ENCODE data around the gene OR56A5. TPM values are rescaled to one million over a fixed set of nuclear protein-coding genes. Genes with fewer than 3 reads are reported as not detected.

Gene OR56A5
- not detected for total RNA-seq
- not detected for polyA plus RNA-seq
- long read RNA-seq, donor 1, result 0 reads
- long read RNA-seq, donor 2, result 0 reads
- long read RNA-seq, donor 3, result 0 reads
- long read RNA-seq, donor 4, result 0 reads
- long read RNA-seq, donor 5, result 0 reads
- long read RNA-seq, donor 6, result 0 reads
- long read RNA-seq, donor 7, result 0 reads
- long read RNA-seq, donor 8, result 0 reads
- long read RNA-seq, donor 9, result 0 reads
- long read RNA-seq, donor 10, result 0 reads

DNA sequence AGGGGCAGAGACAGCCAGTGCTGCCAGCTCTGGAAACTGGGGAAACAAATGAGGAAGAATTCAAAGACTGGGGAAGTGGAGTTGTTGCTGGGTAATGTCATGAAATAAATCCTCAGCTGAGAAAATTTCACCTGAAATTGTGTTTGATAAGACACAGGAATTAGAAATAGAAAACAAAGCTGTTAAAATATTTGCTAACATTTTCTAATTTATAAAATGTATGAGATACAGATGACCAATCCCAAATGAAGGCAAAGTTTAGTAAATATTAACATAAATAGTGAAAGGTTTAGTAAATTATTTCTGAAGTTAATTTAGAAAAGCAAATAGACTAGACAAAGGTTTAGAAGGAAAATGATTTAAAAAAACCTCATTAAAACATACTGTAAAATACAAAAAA is at the start of gene OR56A5:
TSS of gene OR56A5 (minus strand) at position 101 of the 400 bp plus-strand sequence. CDS start at position 101, 0 bp downstream.
- Histone ChIP-seq H3K4me1 (ENCODE audit: control insufficient read depth in 2 of 2, insufficient read depth in 2 of 2, low read length in 2 of 2) (no peaks in the 10 kb centered on the region), H3K27me3 (ENCODE audit: control insufficient read depth in 2 of 2, insufficient read depth in 1 of 2, low read length in 1 of 2) (no peaks in the 10 kb centered on the region), H3K4me3 (ENCODE audit: low read length in 2 of 2) (no peak within 1 kb of the TSS), H3K9me3 (ENCODE audit: control insufficient read depth in 2 of 2, insufficient read depth in 1 of 2, low read length in 1 of 2) (peaks cover 0 to 5% of the 10 kb centered on the region in 2 donors), H3K36me3 (ENCODE audit: control insufficient read depth in 2 of 2, insufficient read depth in 2 of 2, low read length in 1 of 2) (no peaks in the 10 kb centered on the region), H3K27ac (ENCODE audit: low read depth in 1 of 2, low read length in 1 of 2) (no peak within 1 kb of the TSS)
- DNase-seq (ENCODE audit: low read depth in 6 of 9, low spot score in 9 of 9), result no peak

DNA sequence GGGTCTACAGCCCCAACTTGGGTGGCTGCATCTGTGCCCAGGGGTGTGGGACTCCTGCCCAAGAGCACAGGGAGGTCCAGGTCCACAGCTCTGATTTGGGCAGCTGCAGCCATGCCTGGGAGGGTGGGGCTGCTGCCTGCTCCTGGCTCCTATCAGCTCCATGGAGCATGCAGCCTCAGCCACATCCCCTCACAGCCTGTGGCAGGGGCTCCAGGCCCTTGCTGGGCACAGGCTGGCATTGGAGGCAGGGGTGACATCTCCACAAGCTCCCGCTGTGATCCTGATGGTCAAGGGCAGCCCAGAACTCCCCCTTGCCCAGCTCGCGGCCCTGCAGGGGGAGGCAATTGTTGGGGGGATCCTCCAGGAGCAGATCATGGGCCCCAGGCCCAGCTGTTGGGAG is 44.7 kb upstream of the OR56A5 start:
- 80% methylated on average over 3 of the region's 3 CpGs for WGBS
- H3K9me3 ChIP-seq (ENCODE audit: control insufficient read depth in 2 of 2, insufficient read depth in 1 of 2, low read length in 1 of 2), result no peaks in the 10 kb centered on the region

GRCh38 chr11:6012035-6012668 is 43.9 kb upstream of the OR56A5 start:
- Histone ChIP-seq H3K4me3 (ENCODE audit: low read length in 2 of 2) (no peak overlapping the region), H3K36me3 (ENCODE audit: control insufficient read depth in 2 of 2, insufficient read depth in 2 of 2, low read length in 1 of 2) (no peaks in the 10 kb centered on the region), H3K4me1 (ENCODE audit: control insufficient read depth in 2 of 2, insufficient read depth in 2 of 2, low read length in 2 of 2) (no peaks in the 10 kb centered on the region), H3K9me3 (ENCODE audit: control insufficient read depth in 2 of 2, insufficient read depth in 1 of 2, low read length in 1 of 2) (no peaks in the 10 kb centered on the region), H3K27me3 (ENCODE audit: control insufficient read depth in 2 of 2, insufficient read depth in 1 of 2, low read length in 1 of 2) (no peaks in the 10 kb centered on the region), H3K27ac (ENCODE audit: low read depth in 1 of 2, low read length in 1 of 2) (no peak overlapping the region)
- DNase-seq (ENCODE audit: low read depth in 6 of 9, low spot score in 9 of 9), result no peak
- 89% methylated on average over 4 of the region's 4 CpGs for WGBS

More for the DNA sequence above, 44.7 kb upstream of the OR56A5 start:
- Histone ChIP-seq H3K4me1 (ENCODE audit: control insufficient read depth in 2 of 2, insufficient read depth in 2 of 2, low read length in 2 of 2) (no peaks in the 10 kb centered on the region), H3K4me3 (ENCODE audit: low read length in 2 of 2) (no peak overlapping the region), H3K27me3 (ENCODE audit: control insufficient read depth in 2 of 2, insufficient read depth in 1 of 2, low read length in 1 of 2) (no peaks in the 10 kb centered on the region), H3K36me3 (ENCODE audit: control insufficient read depth in 2 of 2, insufficient read depth in 2 of 2, low read length in 1 of 2) (no peaks in the 10 kb centered on the region), H3K27ac (ENCODE audit: low read depth in 1 of 2, low read length in 1 of 2) (no peak overlapping the region)
- no peak for DNase-seq (ENCODE audit: low read depth in 6 of 9, low spot score in 9 of 9)

DNA sequence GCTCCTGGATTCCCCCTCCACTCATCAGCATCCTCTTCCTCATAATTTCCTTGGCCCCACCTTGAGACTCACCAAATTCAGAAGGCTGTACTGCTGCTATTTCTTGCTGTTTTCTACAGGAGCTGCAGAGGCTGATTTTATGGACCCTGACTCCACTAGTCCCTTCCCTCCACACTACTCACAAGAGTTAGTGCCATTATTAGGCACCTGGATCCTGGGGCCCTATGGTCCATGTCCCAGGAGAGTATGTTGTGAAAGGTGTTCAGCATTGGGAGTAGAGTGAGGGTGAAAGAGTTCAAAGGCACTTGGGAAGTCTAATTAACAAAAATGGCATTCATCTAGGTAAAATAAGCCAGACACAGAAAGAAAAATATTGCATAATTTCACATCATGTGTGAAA is 38.6 kb upstream of the OR56A5 start, which contains the start of gene OR56A4:
TSS of gene OR56A4 (minus strand) at position 101 of the 400 bp plus-strand sequence. CDS start 3,954 bp downstream, outside the sequence.
- H3K27ac ChIP-seq (ENCODE audit: low read depth in 1 of 2, low read length in 1 of 2), result no peak within 1 kb of the TSS
- no peaks in the 10 kb centered on the region for H3K9me3 ChIP-seq (ENCODE audit: control insufficient read depth in 2 of 2, insufficient read depth in 1 of 2, low read length in 1 of 2)
- H3K4me3 ChIP-seq (ENCODE audit: low read length in 2 of 2), result no peak within 1 kb of the TSS
- H3K4me1 ChIP-seq (ENCODE audit: control insufficient read depth in 2 of 2, insufficient read depth in 2 of 2, low read length in 2 of 2), result no peaks in the 10 kb centered on the region
- no peak for DNase-seq (ENCODE audit: low read depth in 6 of 9, low spot score in 9 of 9)
- H3K36me3 ChIP-seq (ENCODE audit: control insufficient read depth in 2 of 2, insufficient read depth in 2 of 2, low read length in 1 of 2), result no peaks in the 10 kb centered on the region
- H3K27me3 ChIP-seq (ENCODE audit: control insufficient read depth in 2 of 2, insufficient read depth in 1 of 2, low read length in 1 of 2), result no peaks in the 10 kb centered on the region

DNA sequence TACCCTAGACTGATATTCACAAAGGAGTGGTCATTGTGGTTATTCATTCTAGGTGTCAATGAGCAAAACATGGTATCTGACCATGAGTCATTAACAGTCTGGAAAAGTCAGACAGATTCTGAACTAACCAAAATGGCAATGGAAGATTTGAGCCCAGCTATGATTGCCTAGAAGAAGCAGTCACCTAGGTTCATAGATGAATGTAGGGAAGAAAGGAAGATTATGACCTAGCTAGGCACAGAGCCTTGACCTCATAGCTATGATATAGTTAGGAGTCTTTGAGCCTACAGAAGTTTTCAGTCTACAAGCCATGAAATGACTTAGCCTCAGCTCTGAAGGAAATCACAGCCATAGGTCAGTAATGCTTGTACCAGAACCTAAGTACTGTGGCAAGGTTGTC is 38.1 kb upstream of the OR56A5 start:
- Histone ChIP-seq H3K9me3 (ENCODE audit: control insufficient read depth in 2 of 2, insufficient read depth in 1 of 2, low read length in 1 of 2) (no peaks in the 10 kb centered on the region), H3K27ac (ENCODE audit: low read depth in 1 of 2, low read length in 1 of 2) (no peak overlapping the region), H3K4me1 (ENCODE audit: control insufficient read depth in 2 of 2, insufficient read depth in 2 of 2, low read length in 2 of 2) (no peaks in the 10 kb centered on the region), H3K4me3 (ENCODE audit: low read length in 2 of 2) (no peak overlapping the region), H3K36me3 (ENCODE audit: control insufficient read depth in 2 of 2, insufficient read depth in 2 of 2, low read length in 1 of 2) (no peaks in the 10 kb centered on the region), H3K27me3 (ENCODE audit: control insufficient read depth in 2 of 2, insufficient read depth in 1 of 2, low read length in 1 of 2) (no peaks in the 10 kb centered on the region)
- no peak for DNase-seq (ENCODE audit: low read depth in 6 of 9, low spot score in 9 of 9)

DNA sequence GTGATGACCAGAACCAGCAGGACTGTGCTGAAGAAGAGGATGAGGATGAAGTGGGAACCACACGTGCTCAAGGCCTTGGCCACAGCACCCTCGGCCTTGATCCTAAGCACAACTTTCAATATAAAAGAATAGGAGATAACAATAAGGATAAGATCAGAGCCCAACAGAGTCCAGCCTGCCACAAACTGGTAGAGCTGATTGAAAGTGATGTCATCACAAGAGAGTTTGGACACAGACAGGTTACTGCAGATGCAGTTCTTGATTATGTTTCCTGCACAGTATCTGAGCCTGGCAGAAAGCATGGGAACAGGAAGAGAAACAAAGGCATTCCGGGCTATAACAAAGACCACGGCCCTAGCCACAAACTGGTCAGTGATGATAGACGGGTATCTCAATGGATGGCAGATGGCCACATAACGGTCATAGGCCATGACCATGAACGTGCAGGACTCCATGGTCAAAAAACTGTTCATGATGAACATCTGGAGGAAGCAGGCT is 34.0 kb upstream of the OR56A5 start:
- H3K9me3 ChIP-seq (ENCODE audit: control insufficient read depth in 2 of 2, insufficient read depth in 1 of 2, low read length in 1 of 2), result no peaks in the 10 kb centered on the region
- H3K36me3 ChIP-seq (ENCODE audit: control insufficient read depth in 2 of 2, insufficient read depth in 2 of 2, low read length in 1 of 2), result no peaks in the 10 kb centered on the region
- no peaks in the 10 kb centered on the region for H3K4me1 ChIP-seq (ENCODE audit: control insufficient read depth in 2 of 2, insufficient read depth in 2 of 2, low read length in 2 of 2)
- DNase-seq (ENCODE audit: low read depth in 6 of 9, low spot score in 9 of 9), result no peak
- H3K27me3 ChIP-seq (ENCODE audit: control insufficient read depth in 2 of 2, insufficient read depth in 1 of 2, low read length in 1 of 2), result no peaks in the 10 kb centered on the region
- H3K4me3 ChIP-seq (ENCODE audit: low read length in 2 of 2), result no peak overlapping the region
- H3K27ac ChIP-seq (ENCODE audit: low read depth in 1 of 2, low read length in 1 of 2), result no peak overlapping the region
- WGBS, result 49% methylated on average over 7 of the region's 7 CpGs

- H3K4me1 ChIP-seq (ENCODE audit: control insufficient read depth in 2 of 2, insufficient read depth in 2 of 2, low read length in 2 of 2), result no peaks in the 10 kb centered on the region
- DNase-seq (ENCODE audit: low read depth in 6 of 9, low spot score in 9 of 9), result no peak
- H3K27me3 ChIP-seq (ENCODE audit: control insufficient read depth in 2 of 2, insufficient read depth in 1 of 2, low read length in 1 of 2), result no peaks in the 10 kb centered on the region
- H3K9me3 ChIP-seq (ENCODE audit: control insufficient read depth in 2 of 2, insufficient read depth in 1 of 2, low read length in 1 of 2), result no peaks in the 10 kb centered on the region
- H3K36me3 ChIP-seq (ENCODE audit: control insufficient read depth in 2 of 2, insufficient read depth in 2 of 2, low read length in 1 of 2), result no peaks in the 10 kb centered on the region
- H3K4me3 ChIP-seq (ENCODE audit: low read length in 2 of 2), result no peak overlapping the region
- 92% methylated on average over 14 of the region's 14 CpGs for WGBS
- H3K27ac ChIP-seq (ENCODE audit: low read depth in 1 of 2, low read length in 1 of 2), result no peak overlapping the region
Observed at GRCh38 chr11:5994791-5995190, 26.5 kb upstream of the OR56A5 start.

DNA sequence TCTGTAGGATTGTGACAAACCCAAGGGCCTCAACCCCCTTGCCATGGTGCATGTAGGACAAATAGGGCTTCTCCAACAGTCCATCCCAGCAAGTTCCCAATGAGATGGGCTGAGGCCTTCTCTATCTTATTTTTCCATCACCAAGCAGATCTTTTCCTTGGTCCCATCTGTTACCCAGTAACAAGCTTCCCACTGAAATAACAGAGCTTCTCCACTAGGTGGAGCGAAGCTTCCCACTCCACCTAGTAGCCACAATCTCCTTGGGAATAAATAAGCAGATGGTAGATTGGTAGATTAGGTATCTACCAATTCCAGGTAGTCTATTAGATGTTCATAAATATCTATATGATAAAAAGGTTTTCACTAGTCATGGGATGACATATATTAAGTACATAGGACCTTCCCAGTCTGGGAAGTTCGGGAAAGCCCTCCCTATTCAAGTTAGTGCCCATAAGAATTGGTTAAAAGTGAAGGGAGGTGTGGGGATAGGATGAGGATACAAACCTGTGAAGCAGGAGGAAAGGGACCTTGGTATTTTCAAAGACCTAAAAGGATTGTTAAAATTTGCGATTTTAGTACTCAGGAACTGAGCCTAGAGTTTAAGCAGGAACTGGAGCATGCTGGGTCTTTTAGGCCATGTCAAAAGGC is 24.4 kb upstream of the OR56A5 start:
- DNase-seq (ENCODE audit: low read depth in 6 of 9, low spot score in 9 of 9), result peak in 1 of 9 donors; percentile 4
- no peak overlapping the region for H3K4me3 ChIP-seq (ENCODE audit: low read length in 2 of 2)
- H3K27ac ChIP-seq (ENCODE audit: low read depth in 1 of 2, low read length in 1 of 2), result no peak overlapping the region
- H3K36me3 ChIP-seq (ENCODE audit: control insufficient read depth in 2 of 2, insufficient read depth in 2 of 2, low read length in 1 of 2), result no peaks in the 10 kb centered on the region
- no peaks in the 10 kb centered on the region for H3K9me3 ChIP-seq (ENCODE audit: control insufficient read depth in 2 of 2, insufficient read depth in 1 of 2, low read length in 1 of 2)
- 66% methylated on average over 3 of the region's 3 CpGs for WGBS
- no peaks in the 10 kb centered on the region for H3K27me3 ChIP-seq (ENCODE audit: control insufficient read depth in 2 of 2, insufficient read depth in 1 of 2, low read length in 1 of 2)
- H3K4me1 ChIP-seq (ENCODE audit: control insufficient read depth in 2 of 2, insufficient read depth in 2 of 2, low read length in 2 of 2), result no peaks in the 10 kb centered on the region

- 88% methylated on average over 3 of the region's 3 CpGs for WGBS
- Histone ChIP-seq H3K36me3 (ENCODE audit: control insufficient read depth in 2 of 2, insufficient read depth in 2 of 2, low read length in 1 of 2) (no peaks in the 10 kb centered on the region), H3K4me1 (ENCODE audit: control insufficient read depth in 2 of 2, insufficient read depth in 2 of 2, low read length in 2 of 2) (no peaks in the 10 kb centered on the region), H3K27me3 (ENCODE audit: control insufficient read depth in 2 of 2, insufficient read depth in 1 of 2, low read length in 1 of 2) (no peaks in the 10 kb centered on the region), H3K27ac (ENCODE audit: low read depth in 1 of 2, low read length in 1 of 2) (no peak overlapping the region), H3K9me3 (ENCODE audit: control insufficient read depth in 2 of 2, insufficient read depth in 1 of 2, low read length in 1 of 2) (no peaks in the 10 kb centered on the region), H3K4me3 (ENCODE audit: low read length in 2 of 2) (no peak overlapping the region)
- no peak for DNase-seq (ENCODE audit: low read depth in 6 of 9, low spot score in 9 of 9)
Observed at GRCh38 chr11:5992150-5992549, 23.9 kb upstream of the OR56A5 start.
